GM12878 (cell line): ENCODE results near the gene PRKG1.

Experiments used
- BCLAF1 ChIP-seq: fragments of 450-650 bp; IDR thresholded peaks from 2 replicates; pipeline ENCODE4 v1.6.1; 2017; ENCODE audit warnings: antibody characterized with exemption, mild to moderate bottlenecking, moderate library complexity
- CTCF ChIP-seq, 3 experiments: IDR thresholded peaks in 2 of 3; conservative IDR thresholded peaks in 1 of 3; 2 replicates each; pipeline ENCODE4 v1.5.1; 2011; ENCODE audit warnings: low read depth in 3 of 3, low read length in 3 of 3, mild to moderate bottlenecking in 3 of 3, control low read depth in 2 of 3, moderate library complexity in 2 of 3, inconsistent platforms in 1 of 3, mixed read lengths in 1 of 3; ENCODE audit not compliant: control insufficient read depth in 2 of 3, insufficient read depth in 1 of 3; ENCODE audit errors: extremely low read depth in 1 of 3

GRCh38 chr10:51073453-51074237 is 642 bp upstream of the PRKG1 start:
- TF ChIP-seq BCLAF1 (no peak), CTCF (IDR thresholded peaks at IDR 0.05 in 2 of 3, conservative IDR thresholded peaks at IDR 0.05 in 1 of 3; ENCODE audit: control insufficient read depth in 2 of 3, extremely low read depth in 1 of 3, insufficient read depth in 1 of 3, low read depth in 3 of 3, low read length in 3 of 3) (no peak)
